ENCODE results near the gene KRT23. TPM values are rescaled to one million over a fixed set of nuclear protein-coding genes. Genes with fewer than 3 reads are reported as not detected.

KRT23 gene
- total and polyA plus RNA-seq, 2 of the 13 experiments (the other 11 are each of a cell fraction or from before 2014, with no cell fraction given), result 24.7 to 51.1 TPM

GRCh38 chr17:40961591-40961990 lies 24.1 kb upstream of the KRT23 start:
- intact Hi-C loops (cut with micrococcal nuclease; ENCODE audit: unreplicated experiment), result no loop called here
- WGBS (ENCODE audit: low lambda C conversion rate), result 97% methylated on average over 1 of the region's 1 CpG

GRCh38 chr17:40960144-40960543 lies 22.7 kb upstream of the KRT23 start:
- POLR2A ChIA-PET, result no interaction called here
- in situ Hi-C loops (cut with HindIII; ENCODE audit: extremely low pct_ligation_motif_present, low pct_unique_long_range_greater_than_20kb) (loop anchor here (5.0 kb wide), 1 partner anchor 42 kb away; no protein-coding TSS in a partner anchor), intact Hi-C loops (cut with micrococcal nuclease; ENCODE audit: unreplicated experiment) (no loop called here)
- TF ChIP-seq ATM (IDR thresholded peaks at IDR 0.05; ENCODE audit: borderline replicate concordance), result no peak
- no peak for TF ChIP-seq ZNF556 (CRISPR knock-in tag; IDR thresholded peaks at IDR 0.05; ENCODE audit: borderline replicate concordance)
- no peak for TF ChIP-seq FOXK2 (IDR thresholded peaks at IDR 0.05)
- TF ChIP-seq RAD21 (CRISPR knock-in tag; IDR thresholded peaks at IDR 0.05), result no peak
- no peak for TF ChIP-seq PBX2 (CRISPR knock-in tag; IDR thresholded peaks at IDR 0.05)
- no peak for TF ChIP-seq HCFC1 (IDR thresholded peaks at IDR 0.05; ENCODE audit: low read depth, low read length)
- TF ChIP-seq ZNF138 (CRISPR knock-in tag; IDR thresholded peaks at IDR 0.05; ENCODE audit: low read depth), result no peak

More at GRCh38 chr17:40961591-40961990, 24.1 kb upstream of the KRT23 start:
- Histone ChIP-seq H3K36me3 (replicated peaks in 1 of 2; ENCODE audit: control insufficient read depth in 1 of 2, insufficient read depth in 2 of 2, low read length in 2 of 2) (no peaks in the 10 kb centered on the region), H3K4me1 (ENCODE audit: insufficient read depth, low read length) (peaks cover 46% of the 10 kb centered on the region), H3K9ac (ENCODE audit: insufficient read depth, low read depth, low read length) (no peak overlapping the region), H3K27ac (ENCODE audit: extremely low read length, insufficient read depth, low read length) (no peak overlapping the region), H3K79me2 (ENCODE audit: insufficient read depth, low read length) (no peaks in the 10 kb centered on the region), H3K4me3 (replicated peaks in 1 of 3; ENCODE audit: insufficient read depth in 1 of 3, low read depth in 2 of 3, low read length in 3 of 3) (no peak overlapping the region), H2AFZ (ENCODE audit: low read length) (no peak overlapping the region), H3K9me3 (ENCODE audit: low read length) (0 out of 2 replicates have a peak, but pooled peaks cover 6% of the 10 kb centered on the region), H3K27me3 (ENCODE audit: control insufficient read depth in 1 of 2, insufficient read depth in 2 of 2, low read length in 2 of 2) (no peaks in the 10 kb centered on the region), H4K20me1 (ENCODE audit: insufficient read depth, low read length) (no peaks in the 10 kb centered on the region), H3K4me2 (ENCODE audit: low read depth, low read length) (no peak overlapping the region)
- DNase-seq (ENCODE audit: low spot score) (no peak), ATAC-seq (no peak), FAIRE-seq (no peak)
- TF ChIP-seq CHD2 (IDR thresholded peaks at IDR 0.05; ENCODE audit: low read depth, low read length) (no peak), ZKSCAN1 (IDR thresholded peaks at IDR 0.05; ENCODE audit: low read length) (no peak), SMARCE1 (IDR thresholded peaks at IDR 0.05; ENCODE audit: borderline replicate concordance) (no peak), KDM5B (CRISPR knock-in tag; IDR thresholded peaks at IDR 0.05; ENCODE audit: borderline replicate concordance) (no peak), MIER3 (CRISPR knock-in tag; IDR thresholded peaks at IDR 0.05; ENCODE audit: borderline replicate concordance) (no peak), ZNF180 (CRISPR knock-in tag; IDR thresholded peaks at IDR 0.05; ENCODE audit: borderline replicate concordance, low read depth) (no peak), SRSF1 (optimal IDR thresholded peaks at IDR 0.05; ENCODE audit: low read depth, low read length) (no peak), MATR3 (CRISPR knock-in tag; IDR thresholded peaks at IDR 0.05) (no peak), ZSCAN25 (CRISPR knock-in tag; IDR thresholded peaks at IDR 0.05) (no peak)
- no TSS peak for BruUV-seq (replicated peaks)
- in situ Hi-C loops (cut with HindIII; ENCODE audit: extremely low pct_ligation_motif_present, low pct_unique_long_range_greater_than_20kb), result loop anchor here (5.0 kb wide), 1 partner anchor 41 kb away; no protein-coding TSS in a partner anchor
- CTCF ChIA-PET (ENCODE audit: low intra/inter-chr PET ratio, low total read pairs), result no interaction called here
- POLR2A ChIA-PET, result no interaction called here

More at GRCh38 chr17:40960144-40960543, 22.7 kb upstream of the KRT23 start:
- H3K27me3 ChIP-seq (ENCODE audit: control insufficient read depth in 1 of 2, insufficient read depth in 2 of 2, low read length in 2 of 2), result no peaks in the 10 kb centered on the region
- no peak overlapping the region for H3K4me2 ChIP-seq (ENCODE audit: low read depth, low read length)
- ATAC-seq, result no peak
- 98% methylated on average over 10 of the region's 10 CpGs for WGBS (ENCODE audit: low lambda C conversion rate)
- no peak overlapping the region for H3K4me3 ChIP-seq (replicated peaks in 1 of 3; ENCODE audit: insufficient read depth in 1 of 3, low read depth in 2 of 3, low read length in 3 of 3)
- no peak overlapping the region for H3K27ac ChIP-seq (ENCODE audit: extremely low read length, insufficient read depth, low read length)
- no peak overlapping the region for H3K9ac ChIP-seq (ENCODE audit: insufficient read depth, low read depth, low read length)
- FAIRE-seq, result no peak
- H3K9me3 ChIP-seq (ENCODE audit: low read length), result 0 out of 2 replicates have a peak, but pooled peaks cover 6% of the 10 kb centered on the region
- no peaks in the 10 kb centered on the region for H3K36me3 ChIP-seq (replicated peaks in 1 of 2; ENCODE audit: control insufficient read depth in 1 of 2, insufficient read depth in 2 of 2, low read length in 2 of 2)
- CTCF ChIA-PET (ENCODE audit: low intra/inter-chr PET ratio, low total read pairs), result no interaction called here
- DNase-seq (ENCODE audit: low spot score), result no peak
- no TSS peak for BruUV-seq (replicated peaks)
- H3K4me1 ChIP-seq (ENCODE audit: insufficient read depth, low read length), result peaks cover 56% of the 10 kb centered on the region
- H4K20me1 ChIP-seq (ENCODE audit: insufficient read depth, low read length), result no peaks in the 10 kb centered on the region
- no peaks in the 10 kb centered on the region for H3K79me2 ChIP-seq (ENCODE audit: insufficient read depth, low read length)
- H2AFZ ChIP-seq (ENCODE audit: low read length), result no peak overlapping the region
